ENCODE results near the gene EIPR1.
"Not testable (repeated sequence)": the region's sequence is repeated elsewhere in the genome, so short reads cannot be mapped to it uniquely, and the experiment has no call there.

EIPR1 gene

GRCh38 chr2:3205845-3206244, 171.8 kb downstream of the EIPR1 start:
- no peak for TF ChIP-seq CTCF (conservative IDR thresholded peaks at IDR 0.05)
- no peak overlapping the region for H3K27ac ChIP-seq

DNA sequence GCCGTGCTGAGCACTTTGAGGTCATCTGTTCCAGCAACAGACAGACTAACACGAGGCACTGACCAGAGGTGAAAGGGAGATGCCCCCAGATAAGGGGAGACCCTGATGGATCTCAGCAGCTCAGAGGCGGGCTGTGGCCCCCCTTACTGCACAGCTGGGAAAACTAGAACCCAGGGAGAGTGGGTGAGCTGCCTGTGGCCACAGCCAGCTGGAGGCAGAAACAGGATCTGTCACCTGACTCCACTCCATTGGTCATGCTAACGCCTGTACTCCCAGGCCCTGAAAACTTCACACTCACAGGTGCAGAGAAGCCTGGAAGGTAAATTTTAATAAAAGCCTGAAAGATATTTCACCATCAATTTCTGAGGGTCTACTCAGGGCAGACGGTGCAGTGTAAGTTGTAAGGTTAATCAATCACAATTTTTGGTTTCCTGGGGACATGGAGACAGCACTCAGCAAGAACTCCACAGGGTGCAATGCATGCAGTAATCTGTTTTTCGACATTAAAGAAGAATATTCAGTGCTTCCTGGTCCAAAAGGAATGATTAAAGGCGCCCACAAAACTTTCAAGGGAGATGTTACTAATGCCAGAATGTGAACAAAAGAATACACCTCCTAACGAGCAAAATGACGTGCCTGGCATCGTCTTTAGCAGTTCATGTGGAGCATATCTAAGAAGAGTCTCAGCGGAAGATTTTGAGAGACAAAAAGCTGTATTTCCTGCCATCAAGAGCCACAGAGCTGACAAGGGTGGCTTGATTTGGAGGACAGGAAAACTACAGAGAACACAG, 173.4 kb downstream of the EIPR1 start:
- H3K27ac ChIP-seq = no peak overlapping the region
- no peak for TF ChIP-seq CTCF (conservative IDR thresholded peaks at IDR 0.05)

DNA sequence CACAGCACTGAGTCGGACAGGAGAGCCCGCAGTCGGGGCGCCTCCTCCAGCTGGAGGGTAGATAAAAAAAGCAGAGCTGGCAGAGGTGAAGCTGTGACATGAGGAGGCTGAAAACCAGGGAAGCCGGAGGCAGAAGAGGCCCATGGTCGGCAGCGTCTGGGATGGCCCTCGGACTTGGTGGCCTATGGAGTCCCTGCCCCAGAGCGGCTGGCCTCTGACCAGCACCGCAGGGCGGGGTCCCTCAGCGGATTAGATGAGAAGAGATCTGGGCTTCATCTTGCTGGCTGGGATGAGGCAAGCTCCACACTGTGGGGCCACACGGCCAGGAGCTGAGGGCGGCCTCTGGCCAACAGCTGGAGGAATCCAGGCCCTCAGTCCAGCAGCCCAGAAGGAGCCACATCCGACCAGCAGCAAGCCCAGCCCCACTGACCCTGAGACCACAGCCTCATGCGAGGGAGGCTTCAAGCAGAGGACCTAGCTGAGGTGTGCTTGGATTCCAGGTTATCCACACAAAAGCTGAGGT, 174.1 kb downstream of the EIPR1 start:
- TF ChIP-seq CTCF (conservative IDR thresholded peaks at IDR 0.05) = no peak
- H3K27ac ChIP-seq = no peak overlapping the region

GRCh38 chr2:3202926-3203325, 174.7 kb downstream of the EIPR1 start:
- TF ChIP-seq CTCF (conservative IDR thresholded peaks at IDR 0.05) = no peak
- H3K27ac ChIP-seq = no peak overlapping the region

DNA sequence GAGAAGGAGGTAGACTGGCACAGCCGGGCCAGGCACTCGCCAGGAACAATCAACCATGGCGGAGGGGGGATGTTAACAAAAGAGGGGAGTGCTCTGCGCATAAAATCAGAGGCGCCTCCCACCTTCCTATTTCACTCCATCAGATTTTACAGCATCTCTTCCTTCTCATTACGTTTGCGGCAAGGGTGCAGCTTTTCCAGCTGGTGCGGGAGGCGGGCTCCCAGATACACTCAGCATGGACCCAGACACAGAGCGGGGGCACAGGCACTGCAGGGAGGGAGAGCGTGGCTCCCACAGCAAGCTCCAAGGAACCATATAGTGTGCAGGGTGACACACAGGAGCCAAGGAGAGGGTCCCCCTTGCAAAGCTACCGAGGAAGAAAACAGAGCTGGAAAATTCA, 176.3 kb downstream of the EIPR1 start:
- no peak overlapping the region for H3K27ac ChIP-seq
- TF ChIP-seq CTCF (conservative IDR thresholded peaks at IDR 0.05) = no peak

DNA sequence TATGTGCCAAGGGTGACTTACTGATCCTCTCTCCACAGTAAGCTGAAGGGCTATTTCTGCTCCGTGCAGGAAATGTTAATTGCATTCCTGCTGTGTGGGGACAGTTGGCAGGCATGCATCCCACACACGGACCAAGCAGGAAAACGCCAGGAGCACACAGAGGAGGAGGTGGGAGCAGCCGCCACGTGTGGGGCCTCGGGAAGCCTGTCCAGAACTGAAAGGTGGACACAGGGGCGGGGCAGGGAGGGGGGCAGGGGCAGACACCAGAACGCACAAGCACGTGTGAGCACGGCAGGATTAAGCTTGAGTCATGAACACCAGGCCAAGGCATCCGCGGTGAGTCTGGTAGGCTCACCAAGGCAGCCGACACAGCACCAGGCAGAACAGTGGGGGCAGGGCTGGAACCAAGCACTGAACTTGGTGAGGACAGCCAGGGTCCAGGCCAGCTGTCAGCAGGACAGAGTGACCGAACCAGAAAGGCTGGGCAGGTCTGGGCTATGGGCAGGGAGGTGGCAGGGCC, 177.1 kb downstream of the EIPR1 start:
- no peak for TF ChIP-seq CTCF (conservative IDR thresholded peaks at IDR 0.05)
- H3K27ac ChIP-seq = no peak overlapping the region

DNA sequence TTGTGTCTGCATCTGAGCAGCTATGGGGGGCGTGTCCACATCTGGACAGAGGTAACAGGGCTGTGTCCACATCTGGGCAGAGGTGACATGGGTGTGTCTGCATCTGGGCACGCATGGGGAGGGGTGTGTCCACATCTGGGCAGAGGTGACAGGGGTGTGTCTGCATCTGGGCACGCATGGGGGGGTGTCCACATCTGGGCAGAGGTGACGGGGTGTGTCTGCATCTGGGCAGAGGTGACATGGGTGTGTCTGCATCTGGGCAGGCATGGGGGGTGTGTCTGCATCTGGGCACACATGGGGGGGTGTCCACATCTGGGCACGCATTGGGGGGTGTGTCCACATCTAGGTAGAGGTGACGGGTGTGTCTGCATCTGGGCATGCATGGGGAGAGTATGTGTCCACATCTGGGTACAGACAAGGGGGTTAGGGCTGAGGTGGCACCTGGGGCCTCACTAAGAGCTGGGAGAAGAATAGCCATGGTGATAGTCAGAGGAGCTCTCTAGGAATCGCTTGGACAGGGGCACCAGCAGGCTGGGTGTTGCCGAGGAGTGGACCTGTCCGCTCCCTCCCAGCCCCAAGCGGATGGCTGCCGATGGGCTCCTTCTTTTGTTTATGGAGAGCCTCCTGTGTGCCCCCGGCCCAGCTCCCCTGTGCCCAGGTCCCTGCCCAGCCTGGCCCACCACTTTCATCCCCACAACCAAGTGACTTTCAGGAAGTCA, 177.8 kb downstream of the EIPR1 start:
- H3K27ac ChIP-seq = no peak overlapping the region
- no peak for TF ChIP-seq CTCF (conservative IDR thresholded peaks at IDR 0.05)

- not testable (repeated sequence) for H3K27ac ChIP-seq
Measured at GRCh38 chr2:3198671-3199192, 178.9 kb downstream of the EIPR1 start.
